IPS-11a (cell line): ENCODE results near the gene FAF1.

ENCODE experiments used
- H3K4me3 ChIP-seq: one replicate; pipeline ENCODE4 v1.5.1; 2013; ENCODE audit warnings: low read depth, low read length, control low read depth

FAF1 gene

DNA sequence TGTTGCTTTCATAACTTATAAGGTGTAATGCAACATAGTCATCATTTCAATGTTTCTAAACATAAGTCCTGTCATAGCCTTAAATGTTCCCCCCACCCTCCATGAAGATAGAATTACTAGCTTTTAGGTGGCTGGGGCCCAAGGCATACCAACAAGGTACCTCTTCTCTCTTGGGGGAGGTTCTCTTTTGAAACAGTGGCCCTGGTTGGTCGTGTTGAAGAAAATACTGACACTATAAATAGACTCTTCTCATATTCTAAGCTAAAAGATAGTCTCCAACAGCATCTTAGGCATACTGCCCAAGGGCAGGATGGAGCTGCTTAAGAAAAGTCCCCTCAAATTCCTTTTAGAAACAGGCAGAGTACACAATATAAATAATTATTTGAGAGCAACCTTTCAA, 255.0 kb downstream of the FAF1 start:
- H3K4me3 ChIP-seq, result no peak overlapping the region

- no peak overlapping the region for H3K4me3 ChIP-seq
Measured at GRCh38 chr1:50704126-50704525, 255.9 kb downstream of the FAF1 start.

GRCh38 chr1:50703240-50703639, 256.8 kb downstream of the FAF1 start:
- H3K4me3 ChIP-seq, result no peak overlapping the region

GRCh38 chr1:50702395-50702794, 257.7 kb downstream of the FAF1 start:
- no peak overlapping the region for H3K4me3 ChIP-seq

GRCh38 chr1:50701706-50702317, 258.3 kb downstream of the FAF1 start:
- H3K4me3 ChIP-seq, result no peak overlapping the region

DNA sequence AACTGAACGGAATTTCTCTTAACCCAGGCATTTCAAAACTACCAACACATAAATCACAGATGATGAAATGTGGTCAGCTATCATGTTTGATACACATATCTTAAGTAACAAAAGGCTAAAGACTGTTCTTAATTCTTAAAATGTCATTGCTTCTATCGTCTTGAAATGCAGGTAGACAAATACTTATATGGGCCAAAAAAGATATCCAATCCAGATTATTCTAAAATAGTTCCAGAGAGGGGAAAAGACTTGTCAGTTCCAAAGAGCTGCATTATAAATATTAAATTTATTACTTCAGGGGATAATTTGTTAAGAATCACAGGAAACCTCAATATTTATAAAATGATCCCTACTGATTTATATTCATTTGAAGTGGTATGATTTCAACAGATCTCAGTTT, 259.4 kb downstream of the FAF1 start:
- no peak overlapping the region for H3K4me3 ChIP-seq

DNA sequence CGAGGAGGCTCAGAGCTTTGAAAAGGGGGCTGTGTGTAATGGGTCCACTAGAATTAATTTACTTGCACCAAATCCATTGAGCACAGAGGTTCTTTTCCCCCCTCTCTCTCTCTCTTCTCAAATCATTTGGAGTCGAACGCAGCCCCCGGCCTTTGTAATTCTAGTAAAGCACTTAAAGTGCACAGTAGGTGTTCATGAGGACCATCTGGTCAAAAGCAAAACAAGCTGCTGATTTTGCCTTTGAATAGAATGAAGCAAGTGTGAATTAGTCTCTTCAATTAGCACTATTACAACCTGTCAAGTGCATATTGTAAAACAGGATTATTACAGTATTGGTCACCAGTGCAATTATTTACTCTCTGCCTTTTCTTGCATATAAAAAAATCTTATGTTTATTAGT, 259.9 kb downstream of the FAF1 start:
- H3K4me3 ChIP-seq, result no peak overlapping the region

DNA sequence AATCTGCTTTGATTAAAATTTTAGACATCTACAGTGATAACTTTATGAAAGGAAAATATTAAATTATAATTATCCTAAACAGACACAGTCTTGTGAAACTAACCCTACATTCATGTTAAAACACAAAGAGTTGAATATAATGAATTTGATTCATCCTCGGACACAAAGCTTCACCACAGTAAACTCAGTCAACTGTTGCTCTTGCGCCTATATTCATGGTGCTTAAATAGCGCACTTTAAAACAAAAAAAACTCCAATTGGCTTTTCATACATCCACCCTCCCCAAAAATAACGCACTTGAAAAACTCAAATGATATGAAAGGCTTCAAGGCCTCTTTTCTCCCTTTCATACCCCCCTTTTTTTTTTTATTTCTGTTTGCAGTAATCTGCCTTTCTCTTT, 260.3 kb downstream of the FAF1 start:
- H3K4me3 ChIP-seq, result no peak overlapping the region

- H3K4me3 ChIP-seq, result no peak overlapping the region
Measured at GRCh38 chr1:50697440-50698421, 262.3 kb downstream of the FAF1 start.

DNA sequence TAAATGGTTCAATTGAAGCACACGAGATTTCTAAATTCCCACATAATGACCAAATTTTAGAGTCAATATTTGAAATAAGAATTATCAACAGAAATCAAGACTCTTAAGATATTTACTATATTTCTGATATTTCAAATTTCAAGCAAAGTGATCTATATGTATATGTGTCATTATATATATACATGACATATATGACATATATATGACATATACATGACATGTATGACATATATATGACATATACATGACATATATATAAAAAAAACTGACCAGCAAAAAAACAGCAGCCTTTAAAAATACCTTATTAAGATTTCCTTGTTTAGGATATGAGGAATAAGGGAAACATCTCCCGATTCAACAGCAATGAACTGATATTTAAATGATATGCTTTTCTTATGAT, 266.2 kb downstream of the FAF1 start:
- no peak overlapping the region for H3K4me3 ChIP-seq

DNA sequence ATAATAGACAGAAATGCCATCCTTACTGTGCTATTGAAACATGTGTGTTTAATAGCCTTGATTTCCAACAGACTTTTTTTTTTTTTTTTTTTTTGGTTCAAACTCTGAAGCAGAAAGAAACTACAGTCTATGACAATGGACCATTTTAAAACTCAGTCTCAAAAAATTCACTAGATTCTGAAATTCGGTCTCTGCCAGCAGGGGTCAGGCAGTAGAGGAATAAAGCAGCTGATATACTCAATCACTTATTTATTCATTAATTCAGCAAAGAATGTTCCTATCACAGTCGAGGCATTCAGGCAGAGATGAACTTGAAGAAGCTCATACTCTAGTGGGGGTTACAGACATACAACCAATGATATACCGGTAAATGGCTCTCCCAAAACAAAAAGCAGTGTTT, 275.9 kb downstream of the FAF1 start:
- H3K4me3 ChIP-seq, result no peak overlapping the region

DNA sequence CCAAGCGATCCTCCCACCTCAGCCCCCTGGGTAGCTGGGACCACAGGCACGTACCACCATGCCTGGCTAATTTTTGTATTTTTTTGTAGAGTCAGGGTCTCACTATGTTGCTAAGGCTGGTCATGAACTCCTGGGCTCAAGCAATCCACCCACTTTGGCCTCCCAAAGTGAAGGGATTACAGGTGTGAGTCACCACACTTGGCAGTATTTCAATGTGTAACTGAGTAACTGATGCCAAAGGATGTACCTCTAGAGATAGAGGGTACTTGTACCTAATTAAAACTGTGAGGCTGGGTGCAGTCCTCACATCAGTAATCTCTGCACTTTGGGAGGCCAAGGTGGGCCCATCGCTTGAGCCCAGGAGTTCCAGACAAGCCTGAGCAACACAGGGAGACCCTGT, 278.1 kb downstream of the FAF1 start:
- no peak overlapping the region for H3K4me3 ChIP-seq

DNA sequence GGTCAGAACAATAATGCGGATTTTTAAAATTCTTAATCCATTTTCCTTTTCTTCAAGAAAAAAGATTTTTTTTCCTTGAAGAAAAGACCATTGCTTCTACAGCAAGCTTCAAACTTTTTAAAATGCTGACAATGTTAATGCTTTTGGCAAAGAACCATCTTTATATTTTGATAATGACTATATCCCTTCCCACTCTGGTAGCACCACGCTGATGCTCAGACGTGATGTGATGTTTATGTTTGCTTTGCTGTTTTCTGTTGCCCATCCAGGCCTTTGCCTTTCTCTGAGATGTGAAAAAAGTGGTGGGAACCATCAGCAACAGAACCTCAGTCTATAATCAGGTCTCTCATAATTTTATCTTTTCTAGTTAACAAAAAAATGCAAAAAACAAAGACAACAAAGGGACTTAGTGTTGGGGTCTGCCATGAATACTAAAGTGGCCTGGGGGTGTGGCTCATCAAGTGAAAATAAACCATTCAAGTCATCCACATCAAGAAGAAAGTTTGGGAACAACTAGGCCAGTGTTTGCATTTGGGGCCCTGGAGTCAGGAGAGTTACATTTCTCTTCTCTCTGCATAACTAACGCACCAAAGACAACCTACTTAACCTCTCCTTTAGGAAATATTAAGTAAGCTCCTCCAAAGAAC, 292.2 kb downstream of the FAF1 start:
- H3K4me3 ChIP-seq, result no peak overlapping the region

- no peak overlapping the region for H3K4me3 ChIP-seq
Measured at GRCh38 chr1:50667272-50667671, 292.8 kb downstream of the FAF1 start.

DNA sequence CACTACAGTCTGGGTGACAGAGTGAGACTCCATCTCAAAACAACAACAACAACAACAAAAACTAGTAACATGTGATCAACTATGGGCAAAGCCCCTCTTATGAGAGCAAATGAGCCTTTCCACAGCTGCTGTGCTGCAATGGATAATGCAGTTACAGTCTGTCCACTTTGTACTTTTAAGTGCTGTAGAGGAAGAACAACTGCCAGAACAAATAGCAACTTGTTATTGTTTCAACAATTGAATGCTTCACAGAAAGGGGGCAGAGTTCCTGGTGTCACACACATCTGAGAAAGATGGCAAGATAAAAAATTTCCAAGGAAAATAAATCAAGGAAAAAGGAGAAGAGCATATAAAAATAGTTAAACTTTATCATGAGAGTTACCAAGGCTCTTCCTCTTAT, 293.2 kb downstream of the FAF1 start:
- no peak overlapping the region for H3K4me3 ChIP-seq

DNA sequence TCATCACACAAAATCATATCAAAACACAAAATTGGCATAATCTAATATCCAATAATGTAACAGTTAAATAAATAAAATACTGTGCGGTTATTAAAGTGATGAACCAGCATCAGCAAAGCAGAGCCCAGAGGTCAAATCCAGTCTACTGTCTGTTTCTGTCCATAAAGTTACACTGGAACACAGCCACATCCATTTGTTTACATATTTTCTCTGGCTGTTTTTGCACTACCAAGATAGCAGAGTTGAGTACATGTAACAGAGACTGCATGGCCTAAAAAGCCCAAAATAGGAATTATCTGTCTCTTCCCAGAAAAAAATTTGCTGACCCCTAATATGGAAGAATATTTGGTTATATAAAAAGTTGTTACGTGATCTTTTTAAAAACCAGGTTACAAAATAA, 294.7 kb downstream of the FAF1 start:
- no peak overlapping the region for H3K4me3 ChIP-seq

GRCh38 chr1:50661626-50662025, 298.4 kb downstream of the FAF1 start:
- H3K4me3 ChIP-seq, result no peak overlapping the region

DNA sequence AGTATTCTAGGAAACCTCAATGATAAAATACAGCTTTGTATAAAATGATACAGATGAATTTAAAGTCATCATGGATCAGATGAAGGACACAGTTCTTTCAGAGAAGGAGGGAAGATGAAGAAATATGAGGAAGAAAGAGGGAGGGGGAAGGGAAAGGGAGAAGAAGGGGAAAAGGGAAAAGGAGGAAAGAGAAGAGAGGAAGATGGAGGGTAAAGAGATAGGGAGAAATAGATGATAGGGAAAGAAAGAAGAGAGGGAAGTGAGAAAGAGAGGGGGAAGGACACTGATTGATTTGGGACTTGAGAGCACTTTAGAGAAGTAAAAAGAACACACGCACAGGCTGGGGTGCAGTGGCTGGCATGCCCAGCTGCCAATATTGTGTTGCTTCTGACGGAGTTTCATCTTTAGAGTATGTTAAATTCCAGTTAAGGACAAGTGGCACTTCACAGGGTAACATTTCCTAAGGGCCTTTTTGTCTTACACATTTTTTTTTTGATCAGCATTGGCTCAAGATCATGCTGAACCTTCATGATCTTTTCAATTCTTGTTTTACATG, 300.9 kb downstream of the FAF1 start:
- no peak overlapping the region for H3K4me3 ChIP-seq

DNA sequence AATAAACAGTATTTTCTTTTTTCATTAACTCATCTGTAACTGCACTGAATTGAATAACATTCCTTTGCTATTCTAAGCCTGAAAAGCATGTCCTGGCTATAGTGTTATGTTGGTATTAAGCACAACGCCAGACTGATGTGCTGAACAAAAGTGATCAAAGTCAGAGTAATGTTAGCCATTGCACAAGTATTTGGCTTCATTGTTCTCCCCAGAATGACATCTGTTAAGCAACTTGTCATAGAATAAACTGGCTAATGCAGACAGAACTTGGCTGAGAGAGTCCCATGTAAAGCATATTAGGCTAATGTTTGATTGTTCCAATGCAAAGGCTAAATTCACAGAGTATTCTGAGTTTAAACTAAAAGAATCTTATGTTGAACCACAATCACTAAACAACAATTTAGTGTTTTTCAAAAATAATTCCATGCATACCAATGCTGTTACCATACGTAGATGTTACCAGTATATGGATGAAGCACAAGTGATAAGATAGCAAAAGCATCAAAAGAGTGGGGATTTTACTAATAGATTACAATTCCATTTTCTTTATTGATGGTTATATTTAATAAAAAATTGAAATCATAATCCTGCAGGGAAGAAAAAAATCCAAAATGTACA, 301.5 kb downstream of the FAF1 start:
- no peak overlapping the region for H3K4me3 ChIP-seq

- no peak overlapping the region for H3K4me3 ChIP-seq
Measured at GRCh38 chr1:50656931-50657330, 303.1 kb downstream of the FAF1 start.
